Measurements from ENCODE around the gene GGTLC2. TPM values are rescaled to one million over a fixed set of nuclear protein-coding genes. Genes with fewer than 3 reads are reported as not detected.

GGTLC2 gene
- not detected in 2 replicates for total RNA-seq

DNA sequence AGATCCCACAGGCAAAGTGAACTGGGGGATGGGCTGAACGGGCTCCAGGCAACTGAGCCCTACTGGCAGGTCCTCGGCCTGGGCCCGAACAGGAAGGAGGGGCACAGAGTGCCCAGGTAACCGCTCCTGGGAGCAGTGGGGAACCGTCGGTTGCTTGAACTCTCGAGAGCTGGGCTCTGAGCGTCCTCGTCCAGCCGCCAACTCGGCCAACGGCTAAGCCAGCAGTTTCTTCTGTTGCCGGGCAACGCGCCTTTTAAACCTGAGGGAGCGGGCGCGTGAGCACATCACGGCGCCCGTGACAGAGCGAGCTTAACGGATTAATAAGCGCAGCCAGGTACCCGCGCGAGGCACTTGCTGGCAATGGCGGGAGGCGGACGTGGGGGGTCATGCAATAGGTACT is at the start of gene GGTLC2:
Gene GGTLC2, plus strand, starts transcription at position 301 of the 400 bp plus-strand sequence. CDS start 1,732 bp downstream, outside the sequence.

Small RNA genes within 50 kb of the gene (small RNA-seq; reads per million reads assigned to genes)
- not detected for gene AC244250.2
- not detected for gene IGLV3-29
- not detected for gene IGLVVI-25-1

Other genes starting within 250 kb of the GGTLC2 start
- gene ZNF280B, start 135.9 kb upstream of the GGTLC2 start, total RNA-seq, result 1.5 and 1.6 TPM in 2 replicates
- gene ZNF280A, start 124.3 kb upstream of the GGTLC2 start, total RNA-seq, result not detected in 2 replicates
- not detected in 2 replicates for gene PRAME, start 85.3 kb upstream of the GGTLC2 start, total RNA-seq
- gene IGLL5, start 243.2 kb downstream of the GGTLC2 start, total RNA-seq, result not detected in 2 replicates